ENCODE results near the gene SCLY. TPM values are rescaled to one million over a fixed set of nuclear protein-coding genes. Genes with fewer than 3 reads are reported as not detected.

SCLY gene
- total RNA-seq, 4 donors from 2014 or later = 13.6 to 23.3 (median 17.6) TPM

- H3K9me3 ChIP-seq = peaks cover 0 to 12% (median 0%) of the 10 kb centered on the region in 4 donors
- no peak overlapping the region for H3K27ac ChIP-seq
- H3K27me3 ChIP-seq = no peaks in the 10 kb centered on the region
- H3K4me1 ChIP-seq = no peaks in the 10 kb centered on the region
- TF ChIP-seq CTCF (IDR thresholded peaks at IDR 0.05) (no peak), POLR2A (IDR thresholded peaks at IDR 0.05) (no peak), EP300 (IDR thresholded peaks at IDR 0.05) (no peak)
- no peak for DNase-seq (ENCODE audit: low spot score in 2 of 2)
- peaks cover 0 to 97% (median 5%) of the 10 kb centered on the region in 3 donors for H3K36me3 ChIP-seq
- H3K4me3 ChIP-seq = no peak overlapping the region
- 93 to 95% methylated on average over 9 to 10 of the region's 10 CpGs for WGBS, 2 donors
Observed at GRCh38 chr2:238069021-238069709, 8.4 kb downstream of the SCLY start.

GRCh38 chr2:238069877-238070276 lies 9.1 kb downstream of the SCLY start:
- TF ChIP-seq EP300 (IDR thresholded peaks at IDR 0.05) (no peak), POLR2A (IDR thresholded peaks at IDR 0.05) (no peak), CTCF (IDR thresholded peaks at IDR 0.05) (no peak)
- no peak overlapping the region for H3K27ac ChIP-seq
- no peaks in the 10 kb centered on the region for H3K4me1 ChIP-seq
- DNase-seq (ENCODE audit: low spot score in 2 of 2) = no peak
- H3K36me3 ChIP-seq = peaks cover 0 to 97% (median 5%) of the 10 kb centered on the region in 3 donors
- H3K27me3 ChIP-seq = no peaks in the 10 kb centered on the region
- whole genome bisulfite sequencing, 2 donors = 93 to 96% methylated on average over 9 of the region's 9 CpGs
- peaks cover 0 to 12% (median 0%) of the 10 kb centered on the region in 4 donors for H3K9me3 ChIP-seq
- H3K4me3 ChIP-seq = no peak overlapping the region

- no peak for DNase-seq (ENCODE audit: low spot score in 2 of 2)
- TF ChIP-seq EP300 (IDR thresholded peaks at IDR 0.05) (no peak), POLR2A (IDR thresholded peaks at IDR 0.05) (no peak)
- Histone ChIP-seq H3K27me3 (no peaks in the 10 kb centered on the region), H3K27ac (no peak overlapping the region), H3K4me3 (no peak overlapping the region), H3K36me3 (peaks cover 0 to 77% (median 0%) of the 10 kb centered on the region in 3 donors), H3K4me1 (no peaks in the 10 kb centered on the region), H3K9me3 (peaks cover 0 to 12% (median 0%) of the 10 kb centered on the region in 4 donors)
Observed at GRCh38 chr2:238075397-238075796, 14.6 kb downstream of the SCLY start.

- 96 to 100% methylated on average over 1 of the region's 1 CpG for WGBS, 2 donors
- H3K36me3 ChIP-seq = peaks cover 0 to 74% (median 5%) of the 10 kb centered on the region in 3 donors
Observed at GRCh38 chr2:238077292-238077691, 16.5 kb downstream of the SCLY start.

GRCh38 chr2:238079874-238080327 lies 19.1 kb downstream of the SCLY start:
- TF ChIP-seq POLR2A (IDR thresholded peaks at IDR 0.05) (no peak), EP300 (IDR thresholded peaks at IDR 0.05) (no peak), CTCF (IDR thresholded peaks at IDR 0.05) (no peak)
- no peak overlapping the region for H3K4me3 ChIP-seq
- 96 to 100% methylated on average over 2 of the region's 2 CpGs for WGBS, 2 donors
- H3K9me3 ChIP-seq = no peaks in the 10 kb centered on the region
- no peak for DNase-seq (ENCODE audit: low spot score in 2 of 2)
- H3K36me3 ChIP-seq = peaks cover 0 to 76% (median 18%) of the 10 kb centered on the region in 3 donors
- no peaks in the 10 kb centered on the region for H3K4me1 ChIP-seq
- H3K27ac ChIP-seq = no peak overlapping the region
- no peaks in the 10 kb centered on the region for H3K27me3 ChIP-seq

More at GRCh38 chr2:238077292-238077691, 16.5 kb downstream of the SCLY start:
- peaks cover 0 to 11% (median 0%) of the 10 kb centered on the region in 4 donors for H3K9me3 ChIP-seq
- H3K27ac ChIP-seq = no peak overlapping the region
- H3K4me3 ChIP-seq = no peak overlapping the region
- TF ChIP-seq CTCF (IDR thresholded peaks at IDR 0.05) = no peak
- TF ChIP-seq POLR2A (IDR thresholded peaks at IDR 0.05) = no peak
- TF ChIP-seq EP300 (IDR thresholded peaks at IDR 0.05) = no peak
- no peaks in the 10 kb centered on the region for H3K27me3 ChIP-seq
- DNase-seq (ENCODE audit: low spot score in 2 of 2) = no peak
- no peaks in the 10 kb centered on the region for H3K4me1 ChIP-seq
